GM12865 (cell line): ENCODE data around the gene CRIP2.

Source experiments
- DNase-seq: peaks from one replicate; pipeline ENCODE4 v3.0.0; 2010; ENCODE audit warnings: low read depth
- H3K4me3 ChIP-seq: 2 replicates; pipeline ENCODE4 v1.5.1; 2011; ENCODE audit warnings: mild to moderate bottlenecking, low read depth, low read length, control low read depth
- TF ChIP-seq, protein P1 (sequence below): IDR thresholded peaks from 2 replicates; pipeline ENCODE4 v1.5.1; 2011; ENCODE audit warnings: low read length, control low read depth, low read depth, inconsistent platforms; ENCODE audit not compliant: insufficient read depth; ENCODE audit errors: missing control alignments

Gene CRIP2

DNA sequence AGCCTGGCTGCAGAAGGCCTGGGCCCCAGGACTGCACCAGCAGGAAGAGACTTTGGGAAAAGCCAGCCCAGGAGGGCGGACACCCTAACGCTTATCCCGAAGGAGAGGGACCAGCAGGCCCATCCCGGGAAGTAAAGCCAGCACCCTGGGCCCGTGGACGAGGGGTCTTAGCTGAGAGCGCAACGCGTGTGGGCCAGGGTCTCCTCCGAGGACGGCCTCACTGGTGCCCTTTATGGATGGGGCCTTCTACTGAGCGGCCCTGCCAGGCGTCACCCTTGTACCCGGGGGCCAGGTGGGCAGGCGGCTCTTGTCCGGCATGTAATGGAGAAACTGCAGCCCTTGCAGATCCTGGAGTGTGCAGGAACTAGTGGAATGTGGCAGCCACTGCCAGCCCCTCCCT is 30.5 kb downstream of the CRIP2 start:
- no peak overlapping the region for H3K4me3 ChIP-seq
- no peak for DNase-seq
- TF ChIP-seq, protein P1, sequence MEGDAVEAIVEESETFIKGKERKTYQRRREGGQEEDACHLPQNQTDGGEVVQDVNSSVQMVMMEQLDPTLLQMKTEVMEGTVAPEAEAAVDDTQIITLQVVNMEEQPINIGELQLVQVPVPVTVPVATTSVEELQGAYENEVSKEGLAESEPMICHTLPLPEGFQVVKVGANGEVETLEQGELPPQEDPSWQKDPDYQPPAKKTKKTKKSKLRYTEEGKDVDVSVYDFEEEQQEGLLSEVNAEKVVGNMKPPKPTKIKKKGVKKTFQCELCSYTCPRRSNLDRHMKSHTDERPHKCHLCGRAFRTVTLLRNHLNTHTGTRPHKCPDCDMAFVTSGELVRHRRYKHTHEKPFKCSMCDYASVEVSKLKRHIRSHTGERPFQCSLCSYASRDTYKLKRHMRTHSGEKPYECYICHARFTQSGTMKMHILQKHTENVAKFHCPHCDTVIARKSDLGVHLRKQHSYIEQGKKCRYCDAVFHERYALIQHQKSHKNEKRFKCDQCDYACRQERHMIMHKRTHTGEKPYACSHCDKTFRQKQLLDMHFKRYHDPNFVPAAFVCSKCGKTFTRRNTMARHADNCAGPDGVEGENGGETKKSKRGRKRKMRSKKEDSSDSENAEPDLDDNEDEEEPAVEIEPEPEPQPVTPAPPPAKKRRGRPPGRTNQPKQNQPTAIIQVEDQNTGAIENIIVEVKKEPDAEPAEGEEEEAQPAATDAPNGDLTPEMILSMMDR: no peak

DNA sequence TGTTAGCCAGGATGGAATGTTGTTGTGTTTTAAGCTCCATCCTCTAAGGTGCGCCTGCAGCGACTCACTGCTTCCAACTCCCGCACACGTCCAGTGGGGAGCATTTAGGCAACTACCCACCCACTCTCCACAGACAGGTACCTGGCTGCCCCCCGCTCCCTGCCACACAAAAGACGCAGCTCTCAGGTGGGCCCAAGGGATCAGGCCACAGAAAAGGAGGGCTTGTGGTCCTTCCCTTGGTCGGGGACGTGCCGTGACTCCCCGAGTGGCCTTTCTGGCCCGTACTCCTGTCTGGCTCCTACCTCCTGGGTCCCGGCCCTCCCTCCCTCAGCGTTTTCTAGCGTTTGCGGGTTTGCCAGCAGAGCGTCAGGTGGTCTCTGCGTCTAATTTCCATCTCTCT is 32.6 kb downstream of the CRIP2 start:
- TF ChIP-seq, protein P1: no peak
- no peak overlapping the region for H3K4me3 ChIP-seq
- no peak for DNase-seq

DNA sequence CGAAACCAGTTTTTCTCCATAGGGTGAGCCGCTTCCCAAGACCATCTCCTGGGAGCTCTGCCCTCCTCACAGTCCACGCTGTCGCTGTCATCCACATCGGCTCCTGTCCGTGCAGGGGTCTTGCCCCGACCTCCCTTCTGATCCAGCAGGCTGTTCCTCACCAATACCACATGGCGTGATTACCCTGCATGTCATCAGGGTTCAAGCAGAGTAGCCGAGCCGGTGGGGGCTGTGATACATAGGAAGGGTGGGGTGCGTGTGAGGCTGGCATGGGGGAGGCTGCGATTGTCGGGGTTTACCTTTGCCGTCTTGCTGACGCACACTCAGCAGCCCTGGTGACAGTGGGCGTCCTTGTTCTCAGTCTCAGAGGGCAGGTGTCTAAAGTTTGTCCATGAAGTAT is 33.4 kb downstream of the CRIP2 start:
- TF ChIP-seq, protein P1: no peak

DNA sequence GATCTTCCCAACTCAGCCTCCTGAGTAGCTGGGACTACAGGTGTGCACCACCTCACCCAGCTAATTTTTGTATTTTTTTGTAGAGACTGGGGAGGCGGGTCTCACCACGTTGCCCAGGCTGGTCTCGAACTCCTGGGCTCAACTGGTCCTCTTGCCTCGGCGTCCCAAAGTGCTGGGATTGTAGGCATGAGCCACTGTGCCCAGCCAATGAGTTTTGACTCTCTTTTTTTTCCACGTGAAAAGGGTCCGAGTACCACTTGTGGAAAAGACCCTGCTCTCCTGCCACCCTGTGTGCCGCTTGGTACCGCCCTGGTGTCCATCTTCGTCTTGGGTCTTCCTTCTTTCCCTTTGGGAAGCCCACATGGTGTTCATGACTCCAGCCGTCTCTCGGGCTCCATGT is 34.0 kb downstream of the CRIP2 start:
- no peak overlapping the region for H3K4me3 ChIP-seq
- TF ChIP-seq, protein P1: no peak
- DNase-seq: no peak

More for the DNA sequence above, 33.4 kb downstream of the CRIP2 start:
- H3K4me3 ChIP-seq: no peak overlapping the region
- no peak for DNase-seq

DNA sequence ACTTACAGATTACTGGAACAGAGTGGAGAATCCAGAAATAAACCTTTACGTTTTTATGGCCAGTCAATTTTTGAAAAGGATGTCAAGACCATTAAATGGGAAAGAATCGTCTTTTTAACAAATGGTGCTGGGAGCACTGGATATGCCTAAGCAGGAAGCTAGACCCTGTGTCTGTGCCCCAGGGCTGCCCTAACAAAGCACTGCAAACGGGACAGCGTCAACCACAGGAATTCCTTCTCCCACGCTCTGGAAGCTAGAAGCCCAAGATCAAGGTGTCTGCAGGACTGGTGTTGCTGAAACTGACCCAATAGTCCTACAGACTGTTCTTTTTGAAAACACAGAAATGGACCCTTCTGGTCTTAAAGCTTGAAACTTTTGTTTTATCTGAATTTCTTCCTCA is 42.5 kb downstream of the CRIP2 start:
- TF ChIP-seq, protein P1: no peak
- H3K4me3 ChIP-seq: no peak overlapping the region
- no peak for DNase-seq

DNA sequence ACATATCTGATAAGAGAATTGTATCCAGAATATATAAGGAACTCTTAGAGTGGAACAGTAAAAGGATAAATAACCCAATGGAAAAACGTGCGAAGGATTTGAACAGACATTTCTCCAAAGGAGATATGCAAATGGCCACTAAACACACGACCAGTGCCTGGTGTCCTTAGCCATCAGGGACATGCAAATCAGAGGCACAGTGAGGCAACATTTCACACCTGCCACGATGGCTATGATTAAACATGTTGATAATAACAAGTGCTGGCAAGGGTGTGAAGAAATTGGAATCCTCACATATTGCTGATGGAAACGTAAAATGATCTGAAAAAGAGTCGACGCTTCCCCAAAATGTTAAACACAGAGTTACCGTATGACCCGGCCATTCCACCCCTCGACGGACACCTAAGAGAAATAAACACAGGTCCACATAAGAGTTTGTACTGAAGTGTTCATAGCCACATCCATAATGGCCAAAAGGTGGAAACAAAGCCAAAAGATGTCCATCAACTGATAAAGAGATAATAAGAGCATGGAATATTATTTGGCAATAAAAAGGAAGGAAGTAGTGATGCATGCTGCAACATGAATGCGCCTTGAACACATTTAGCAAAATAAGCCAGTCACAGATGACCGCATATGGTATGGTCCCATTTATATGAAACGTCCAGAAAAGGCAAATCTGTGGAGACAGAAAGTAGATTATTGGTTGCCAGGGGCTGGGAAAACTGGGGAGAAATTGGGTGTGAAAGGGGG is 45.5 kb downstream of the CRIP2 start:
- TF ChIP-seq, protein P1: no peak
- DNase-seq: no peak

DNA sequence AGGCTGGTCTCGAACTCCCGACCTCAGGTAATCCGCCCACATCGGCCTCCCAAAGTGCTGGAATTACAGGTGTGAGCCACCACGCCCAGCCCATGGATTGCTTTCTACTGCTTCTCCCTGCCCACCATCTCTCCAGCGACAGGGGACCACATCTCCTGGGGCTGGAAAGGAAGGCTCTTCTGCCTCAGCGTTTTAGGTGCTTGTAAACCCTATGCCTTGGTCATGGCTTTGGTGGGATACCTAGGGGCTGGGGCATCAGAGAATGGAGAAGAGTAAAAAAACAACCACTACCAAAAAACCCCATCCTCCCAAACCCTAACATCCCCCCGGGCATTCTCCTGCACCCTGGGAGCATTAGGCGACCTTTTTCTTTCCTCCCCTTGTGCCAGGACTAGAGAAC is 50.7 kb downstream of the CRIP2 start:
- H3K4me3 ChIP-seq: no peak overlapping the region
- DNase-seq: no peak
- TF ChIP-seq, protein P1: no peak

More for the DNA sequence above, 45.5 kb downstream of the CRIP2 start:
- H3K4me3 ChIP-seq: no peak overlapping the region
